Vagina (tissue), 2 donors: ENCODE results near the gene PSEN2.

Source experiments
- POLR2A ChIP-seq, 2 donors: fragments of 450-650 bp; IDR thresholded peaks; one replicate each; pipeline ENCODE4 v1.6.1; 2017; ENCODE audit warnings: antibody characterized with exemption in 2 of 2, mild to moderate bottlenecking in 2 of 2, moderate library complexity in 2 of 2
- POLR2AphosphoS5 ChIP-seq, 2 donors: sonication (generic); formaldehyde crosslinking; IDR thresholded peaks; one replicate each; pipeline ENCODE4 v1.9.0; 2017; ENCODE audit warnings: antibody characterized with exemption in 2 of 2, mild to moderate bottlenecking in 2 of 2, low read depth in 1 of 2; ENCODE audit not compliant: insufficient read depth in 1 of 2
- TF ChIP-seq, protein P1 (sequence below), 3 experiments: fragments of 450-650 bp in 2 of 3; fragments of 200-600 bp in 1 of 3; sonication (generic) in 1 of 3; IDR thresholded peaks; one replicate each; pipeline ENCODE4 v1.5.1; 2017 to 2019; ENCODE audit warnings: antibody characterized with exemption in 3 of 3, mild to moderate bottlenecking in 2 of 3, moderate library complexity in 2 of 3

DNA sequence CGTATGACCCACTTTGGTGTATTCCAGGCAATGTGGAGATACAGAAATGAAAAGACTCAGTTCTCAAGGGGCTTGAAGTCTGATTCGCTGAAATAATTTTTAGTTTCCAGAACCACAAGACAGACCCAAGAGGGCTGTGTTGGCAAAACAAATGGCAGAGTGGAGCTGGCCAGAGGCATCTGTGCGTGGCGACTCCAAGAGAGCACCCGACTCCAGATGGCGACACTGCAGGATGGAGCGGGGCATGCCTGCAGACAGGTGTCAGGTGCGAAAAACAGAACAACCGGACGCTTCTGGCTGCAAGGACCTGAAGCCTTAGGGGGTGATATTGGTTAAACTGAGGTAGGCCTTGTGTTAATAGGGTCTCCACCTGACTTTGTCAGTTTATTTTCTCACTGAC lies 38.0 kb downstream of the PSEN2 start:
- TF ChIP-seq, protein P1, sequence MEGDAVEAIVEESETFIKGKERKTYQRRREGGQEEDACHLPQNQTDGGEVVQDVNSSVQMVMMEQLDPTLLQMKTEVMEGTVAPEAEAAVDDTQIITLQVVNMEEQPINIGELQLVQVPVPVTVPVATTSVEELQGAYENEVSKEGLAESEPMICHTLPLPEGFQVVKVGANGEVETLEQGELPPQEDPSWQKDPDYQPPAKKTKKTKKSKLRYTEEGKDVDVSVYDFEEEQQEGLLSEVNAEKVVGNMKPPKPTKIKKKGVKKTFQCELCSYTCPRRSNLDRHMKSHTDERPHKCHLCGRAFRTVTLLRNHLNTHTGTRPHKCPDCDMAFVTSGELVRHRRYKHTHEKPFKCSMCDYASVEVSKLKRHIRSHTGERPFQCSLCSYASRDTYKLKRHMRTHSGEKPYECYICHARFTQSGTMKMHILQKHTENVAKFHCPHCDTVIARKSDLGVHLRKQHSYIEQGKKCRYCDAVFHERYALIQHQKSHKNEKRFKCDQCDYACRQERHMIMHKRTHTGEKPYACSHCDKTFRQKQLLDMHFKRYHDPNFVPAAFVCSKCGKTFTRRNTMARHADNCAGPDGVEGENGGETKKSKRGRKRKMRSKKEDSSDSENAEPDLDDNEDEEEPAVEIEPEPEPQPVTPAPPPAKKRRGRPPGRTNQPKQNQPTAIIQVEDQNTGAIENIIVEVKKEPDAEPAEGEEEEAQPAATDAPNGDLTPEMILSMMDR (IDR thresholded peaks at IDR 0.05): no peak
- TF ChIP-seq POLR2AphosphoS5 (IDR thresholded peaks at IDR 0.05; ENCODE audit: insufficient read depth in 1 of 2, low read depth in 1 of 2) (no peak), POLR2A (IDR thresholded peaks at IDR 0.05) (no peak)
